Right atrium auricular region (tissue), 2 donors: ENCODE measurements around the gene FARS2. TPM values are rescaled to one million over a fixed set of nuclear protein-coding genes. Genes with fewer than 3 reads are reported as not detected.
A peak's percentile ranks its signal among the peaks of the same experiment; 100 is the strongest.

Source experiments
- DNase-seq: peaks from one replicate; pipeline ENCODE4 v3.0.0-alpha.2; 2019; ENCODE audit warnings: low spot score
- H3K27ac ChIP-seq, 2 donors: fragments of 200-600 bp; sonication (generic); 1 replicate in 1 of 2; 2 replicates in 1 of 2; pipeline ENCODE4 v1.5.1; 2016 to 2019
- H3K27me3 ChIP-seq, 2 donors: fragments of 200-600 bp; sonication (generic); one replicate each; pipeline versions ENCODE4 v1.5.1 to v1.6.0; 2017 to 2019
- H3K36me3 ChIP-seq: fragments of 200-600 bp; sonication (generic); one replicate; pipeline ENCODE4 v1.5.1; 2016
- H3K4me1 ChIP-seq, 2 donors: fragments of 200-600 bp; sonication (generic); one replicate each; pipeline versions ENCODE4 v1.5.1 to v1.6.0; 2017 to 2019
- H3K4me3 ChIP-seq, 2 donors: fragments of 200-600 bp; sonication (generic); 1 replicate in 1 of 2; 2 replicates in 1 of 2; pipeline ENCODE4 v1.5.1; 2017 to 2019; ENCODE audit warnings: mild to moderate bottlenecking in 1 of 2, moderate library complexity in 1 of 2
- H3K9me3 ChIP-seq, 2 donors: fragments of 200-600 bp; sonication (generic); one replicate each; pipeline ENCODE4 v1.5.1; 2019
- CTCF ChIP-seq, 2 donors: fragments of 200-600 bp; sonication (generic); IDR thresholded peaks; one replicate each; pipeline ENCODE4 v1.5.1; 2019; ENCODE audit warnings: antibody characterized with exemption in 2 of 2
- total RNA-seq, 2 donors: library from RNA; depleted of rRNA; stranded (reverse); fragments of >200 nt; gene quantifications; one replicate each; pipeline ENCODE4 v1.1.0, GENCODE V29; 2016

The FARS2 gene
- total RNA-seq, 2 donors from 2014 or later, result 9.4 to 15.0 TPM

DNA sequence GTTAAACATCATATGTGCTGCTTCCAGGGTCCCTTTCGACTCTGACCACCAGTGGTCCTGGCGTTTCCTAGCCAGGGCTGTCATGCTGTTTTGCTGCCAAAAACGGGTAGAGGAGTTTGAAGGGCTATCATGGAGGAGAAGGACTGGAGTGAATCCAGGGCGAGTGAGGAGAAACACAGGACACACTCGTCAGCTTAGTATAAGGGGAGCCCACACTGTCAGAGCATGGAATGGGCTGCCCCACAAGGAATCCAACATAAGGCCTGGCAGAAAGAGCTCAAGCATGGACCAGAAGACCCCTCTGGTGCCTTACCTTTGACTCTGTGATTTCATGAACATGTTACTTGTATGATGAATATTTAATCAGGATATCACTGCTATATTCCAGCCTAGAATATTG lies 498.3 kb downstream of the FARS2 start:
- no peaks in the 10 kb centered on the region for H3K36me3 ChIP-seq
- peaks cover 3 to 8% of the 10 kb centered on the region in 2 donors for H3K9me3 ChIP-seq
- no peak for DNase-seq
- no peak overlapping the region for H3K4me3 ChIP-seq
- TF ChIP-seq CTCF (IDR thresholded peaks at IDR 0.05), result no peak
- no peaks in the 10 kb centered on the region for H3K27me3 ChIP-seq
- H3K4me1 ChIP-seq, result peaks cover 0 to 32% of the 10 kb centered on the region in 2 donors
- no peak overlapping the region for H3K27ac ChIP-seq

GRCh38 chr6:5761370-5761769 lies 500.1 kb downstream of the FARS2 start:
- no peak for TF ChIP-seq CTCF (IDR thresholded peaks at IDR 0.05)
- Histone ChIP-seq H3K4me1 (peaks cover 0 to 48% of the 10 kb centered on the region in 2 donors), H3K36me3 (no peaks in the 10 kb centered on the region), H3K4me3 (no peak overlapping the region), H3K27me3 (no peaks in the 10 kb centered on the region), H3K9me3 (no peaks in the 10 kb centered on the region), H3K27ac (no peak overlapping the region)
- no peak for DNase-seq

DNA sequence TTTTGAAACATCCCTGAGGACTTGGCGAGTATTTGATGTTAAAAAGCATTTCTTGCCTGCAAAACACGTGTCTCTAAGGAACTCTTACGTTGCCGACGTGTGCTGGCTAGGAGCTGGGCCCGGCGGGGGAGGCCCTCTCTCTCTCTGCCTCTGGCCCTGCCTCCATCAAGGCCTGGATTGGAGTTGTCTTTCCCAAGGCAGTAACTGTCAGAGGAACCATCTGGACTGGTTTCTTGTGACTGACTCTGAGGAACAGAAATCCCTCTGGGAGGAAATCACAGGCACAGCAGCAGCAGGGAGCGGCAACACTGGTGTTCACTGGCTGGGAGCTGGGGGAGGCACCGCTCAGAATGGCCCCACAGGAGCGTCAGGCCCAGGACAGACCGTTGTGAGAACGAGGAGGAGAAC lies 501.3 kb downstream of the FARS2 start:
- peaks cover 0 to 48% of the 10 kb centered on the region in 2 donors for H3K4me1 ChIP-seq
- DNase-seq, result no peak
- H3K36me3 ChIP-seq, result no peaks in the 10 kb centered on the region
- H3K27ac ChIP-seq, result peak overlapping the region; percentile 86 to 90
- H3K9me3 ChIP-seq, result peaks cover 0 to 4% of the 10 kb centered on the region in 2 donors
- no peak overlapping the region for H3K4me3 ChIP-seq
- TF ChIP-seq CTCF (IDR thresholded peaks at IDR 0.05), result no peak
- H3K27me3 ChIP-seq, result no peaks in the 10 kb centered on the region

DNA sequence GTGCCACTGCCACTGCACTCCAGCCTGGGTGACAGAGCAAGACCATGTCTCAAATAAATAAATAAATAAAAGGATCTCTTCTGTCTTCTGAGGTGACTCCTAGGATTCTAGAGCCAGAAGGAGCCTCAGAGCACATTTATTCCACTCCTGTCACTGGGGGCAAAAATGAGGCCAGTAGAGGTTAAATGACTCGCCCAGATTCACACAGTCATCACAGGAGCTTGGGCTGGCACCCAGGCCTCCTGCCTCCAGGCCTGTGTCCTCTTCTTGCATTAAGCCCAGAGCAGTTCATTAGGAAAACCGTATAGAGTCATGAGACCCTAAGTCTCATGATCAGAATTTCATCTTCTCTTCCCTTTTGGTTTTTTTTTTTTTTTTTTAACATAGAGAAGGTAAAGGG lies 502.1 kb downstream of the FARS2 start:
- Histone ChIP-seq H3K9me3 (peaks cover 0 to 7% of the 10 kb centered on the region in 2 donors), H3K27me3 (no peaks in the 10 kb centered on the region), H3K36me3 (no peaks in the 10 kb centered on the region), H3K4me1 (peaks cover 0 to 48% of the 10 kb centered on the region in 2 donors), H3K27ac (peak overlapping the region; percentile 86 to 90), H3K4me3 (no peak overlapping the region)
- TF ChIP-seq CTCF (IDR thresholded peaks at IDR 0.05), result no peak
- no peak for DNase-seq

GRCh38 chr6:5763871-5764270 lies 502.6 kb downstream of the FARS2 start:
- Histone ChIP-seq H3K9me3 (peaks cover 0 to 11% of the 10 kb centered on the region in 2 donors), H3K27ac (peak overlapping the region; percentile 86 to 90), H3K36me3 (no peaks in the 10 kb centered on the region), H3K4me1 (peaks cover 0 to 48% of the 10 kb centered on the region in 2 donors), H3K27me3 (no peaks in the 10 kb centered on the region), H3K4me3 (no peak overlapping the region)
- no peak for DNase-seq
- TF ChIP-seq CTCF (IDR thresholded peaks at IDR 0.05), result no peak

- H3K36me3 ChIP-seq, result no peaks in the 10 kb centered on the region
- H3K9me3 ChIP-seq, result peaks cover 0 to 14% of the 10 kb centered on the region in 2 donors
- H3K27ac ChIP-seq, result peak overlapping the region; percentile 86 to 90
- no peaks in the 10 kb centered on the region for H3K27me3 ChIP-seq
- DNase-seq, result peak; percentile 85
- peak in 1 of 2 donors; percentile 13 for TF ChIP-seq CTCF (IDR thresholded peaks at IDR 0.05)
- H3K4me3 ChIP-seq, result peak overlapping the region in 1 of 2 donors; percentile 7
- H3K4me1 ChIP-seq, result peaks cover 0 to 48% of the 10 kb centered on the region in 2 donors
Observed at GRCh38 chr6:5764401-5764955, 503.2 kb downstream of the FARS2 start.
